NCI-H526 treated with DMSO at 0.1 percent for 48 hours (cell line): ENCODE measurements around the gene SDK2.

Experiments
- DNase-seq: peaks from one replicate; lab custom pipeline; 2025; lab: John Stamatoyannopoulos, UW

The SDK2 gene

GRCh38 chr17:73634629-73635028 is 9.6 kb downstream of the SDK2 start:
- no peak for DNase-seq

- no peak for DNase-seq
These were observed 10.5 kb downstream of the SDK2 start for GRCh38 chr17:73633736-73634135.

GRCh38 chr17:73632513-73632912 is 11.7 kb downstream of the SDK2 start:
- DNase-seq: no peak

- no peak for DNase-seq
These were observed 13.2 kb downstream of the SDK2 start for GRCh38 chr17:73630965-73631595.

- no peak for DNase-seq
These were observed 13.7 kb downstream of the SDK2 start for GRCh38 chr17:73630531-73630930.

GRCh38 chr17:73628642-73629552 is 15.3 kb downstream of the SDK2 start:
- no peak for DNase-seq

- DNase-seq: no peak
These were observed 18.1 kb downstream of the SDK2 start for GRCh38 chr17:73625991-73626673.

GRCh38 chr17:73625006-73625405 is 19.2 kb downstream of the SDK2 start:
- DNase-seq: no peak

GRCh38 chr17:73624496-73624988 is 19.7 kb downstream of the SDK2 start:
- no peak for DNase-seq

- DNase-seq: no peak
These were observed 20.4 kb downstream of the SDK2 start for GRCh38 chr17:73623818-73624217.

GRCh38 chr17:73623247-73623646 is 21.0 kb downstream of the SDK2 start:
- DNase-seq: no peak

- no peak for DNase-seq
These were observed 21.9 kb downstream of the SDK2 start for GRCh38 chr17:73622381-73622780.

GRCh38 chr17:73621685-73622084 is 22.6 kb downstream of the SDK2 start:
- no peak for DNase-seq

GRCh38 chr17:73620414-73620813 is 23.8 kb downstream of the SDK2 start:
- DNase-seq: no peak

- no peak for DNase-seq
These were observed 26.7 kb downstream of the SDK2 start for GRCh38 chr17:73617501-73617900.

GRCh38 chr17:73616873-73617404 is 27.3 kb downstream of the SDK2 start:
- DNase-seq: no peak

GRCh38 chr17:73616120-73616872 is 27.9 kb downstream of the SDK2 start:
- DNase-seq: no peak

GRCh38 chr17:73614256-73614655 is 30.0 kb downstream of the SDK2 start:
- DNase-seq: no peak

- DNase-seq: no peak
These were observed 30.7 kb downstream of the SDK2 start for GRCh38 chr17:73613271-73614233.

GRCh38 chr17:73612031-73612472 is 32.2 kb downstream of the SDK2 start:
- no peak for DNase-seq
